Measurements from ENCODE around the gene TUBG2.

DNA sequence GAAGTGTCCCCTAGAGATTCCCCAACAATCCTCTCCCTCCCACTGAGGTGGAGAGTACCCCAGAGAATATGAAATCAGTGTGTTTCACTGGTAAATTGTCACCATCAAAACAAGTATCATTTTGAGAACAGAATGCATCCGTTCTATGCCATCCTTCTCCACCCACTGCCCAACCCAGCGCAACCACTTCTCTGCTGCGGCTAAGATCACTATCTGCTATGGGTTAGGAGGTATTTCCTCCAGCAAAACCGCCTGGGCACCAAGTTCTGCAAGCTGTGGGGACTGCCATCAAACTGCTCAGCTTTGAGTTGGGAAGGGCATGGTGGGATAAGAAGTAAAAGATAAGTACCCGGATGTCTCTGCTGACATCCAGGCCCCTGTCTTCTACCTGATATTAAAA lies 47.6 kb downstream of the TUBG2 start:
- TF ChIP-seq POLR2AphosphoS5 (IDR thresholded peaks at IDR 0.05) (no peak), EZH2 (IDR thresholded peaks at IDR 0.05; ENCODE audit: borderline replicate concordance, insufficient read depth, low read length, poor library complexity, severe bottlenecking) (no peak), EP300 (conservative IDR thresholded peaks at IDR 0.05; ENCODE audit: poor library complexity, severe bottlenecking) (no peak), RAD21 (conservative IDR thresholded peaks at IDR 0.05) (no peak), TAF1 (IDR thresholded peaks at IDR 0.05; ENCODE audit: low read depth) (no peak)
- TF ChIP-seq, protein P1, sequence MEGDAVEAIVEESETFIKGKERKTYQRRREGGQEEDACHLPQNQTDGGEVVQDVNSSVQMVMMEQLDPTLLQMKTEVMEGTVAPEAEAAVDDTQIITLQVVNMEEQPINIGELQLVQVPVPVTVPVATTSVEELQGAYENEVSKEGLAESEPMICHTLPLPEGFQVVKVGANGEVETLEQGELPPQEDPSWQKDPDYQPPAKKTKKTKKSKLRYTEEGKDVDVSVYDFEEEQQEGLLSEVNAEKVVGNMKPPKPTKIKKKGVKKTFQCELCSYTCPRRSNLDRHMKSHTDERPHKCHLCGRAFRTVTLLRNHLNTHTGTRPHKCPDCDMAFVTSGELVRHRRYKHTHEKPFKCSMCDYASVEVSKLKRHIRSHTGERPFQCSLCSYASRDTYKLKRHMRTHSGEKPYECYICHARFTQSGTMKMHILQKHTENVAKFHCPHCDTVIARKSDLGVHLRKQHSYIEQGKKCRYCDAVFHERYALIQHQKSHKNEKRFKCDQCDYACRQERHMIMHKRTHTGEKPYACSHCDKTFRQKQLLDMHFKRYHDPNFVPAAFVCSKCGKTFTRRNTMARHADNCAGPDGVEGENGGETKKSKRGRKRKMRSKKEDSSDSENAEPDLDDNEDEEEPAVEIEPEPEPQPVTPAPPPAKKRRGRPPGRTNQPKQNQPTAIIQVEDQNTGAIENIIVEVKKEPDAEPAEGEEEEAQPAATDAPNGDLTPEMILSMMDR (IDR thresholded peaks at IDR 0.05; ENCODE audit: poor library complexity, severe bottlenecking), result no peak
- TF ChIP-seq, protein P2, sequence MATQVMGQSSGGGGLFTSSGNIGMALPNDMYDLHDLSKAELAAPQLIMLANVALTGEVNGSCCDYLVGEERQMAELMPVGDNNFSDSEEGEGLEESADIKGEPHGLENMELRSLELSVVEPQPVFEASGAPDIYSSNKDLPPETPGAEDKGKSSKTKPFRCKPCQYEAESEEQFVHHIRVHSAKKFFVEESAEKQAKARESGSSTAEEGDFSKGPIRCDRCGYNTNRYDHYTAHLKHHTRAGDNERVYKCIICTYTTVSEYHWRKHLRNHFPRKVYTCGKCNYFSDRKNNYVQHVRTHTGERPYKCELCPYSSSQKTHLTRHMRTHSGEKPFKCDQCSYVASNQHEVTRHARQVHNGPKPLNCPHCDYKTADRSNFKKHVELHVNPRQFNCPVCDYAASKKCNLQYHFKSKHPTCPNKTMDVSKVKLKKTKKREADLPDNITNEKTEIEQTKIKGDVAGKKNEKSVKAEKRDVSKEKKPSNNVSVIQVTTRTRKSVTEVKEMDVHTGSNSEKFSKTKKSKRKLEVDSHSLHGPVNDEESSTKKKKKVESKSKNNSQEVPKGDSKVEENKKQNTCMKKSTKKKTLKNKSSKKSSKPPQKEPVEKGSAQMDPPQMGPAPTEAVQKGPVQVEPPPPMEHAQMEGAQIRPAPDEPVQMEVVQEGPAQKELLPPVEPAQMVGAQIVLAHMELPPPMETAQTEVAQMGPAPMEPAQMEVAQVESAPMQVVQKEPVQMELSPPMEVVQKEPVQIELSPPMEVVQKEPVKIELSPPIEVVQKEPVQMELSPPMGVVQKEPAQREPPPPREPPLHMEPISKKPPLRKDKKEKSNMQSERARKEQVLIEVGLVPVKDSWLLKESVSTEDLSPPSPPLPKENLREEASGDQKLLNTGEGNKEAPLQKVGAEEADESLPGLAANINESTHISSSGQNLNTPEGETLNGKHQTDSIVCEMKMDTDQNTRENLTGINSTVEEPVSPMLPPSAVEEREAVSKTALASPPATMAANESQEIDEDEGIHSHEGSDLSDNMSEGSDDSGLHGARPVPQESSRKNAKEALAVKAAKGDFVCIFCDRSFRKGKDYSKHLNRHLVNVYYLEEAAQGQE (IDR thresholded peaks at IDR 0.05; ENCODE audit: borderline replicate concordance), result no peak

All from neural cell (in vitro differentiated cells).